NCI-H2171 (cell line): ENCODE data around the gene SERINC2.

Source experiments
- DNase-seq: peaks from one replicate; lab custom pipeline; 2025; lab: John Stamatoyannopoulos, UW

The SERINC2 gene

DNA sequence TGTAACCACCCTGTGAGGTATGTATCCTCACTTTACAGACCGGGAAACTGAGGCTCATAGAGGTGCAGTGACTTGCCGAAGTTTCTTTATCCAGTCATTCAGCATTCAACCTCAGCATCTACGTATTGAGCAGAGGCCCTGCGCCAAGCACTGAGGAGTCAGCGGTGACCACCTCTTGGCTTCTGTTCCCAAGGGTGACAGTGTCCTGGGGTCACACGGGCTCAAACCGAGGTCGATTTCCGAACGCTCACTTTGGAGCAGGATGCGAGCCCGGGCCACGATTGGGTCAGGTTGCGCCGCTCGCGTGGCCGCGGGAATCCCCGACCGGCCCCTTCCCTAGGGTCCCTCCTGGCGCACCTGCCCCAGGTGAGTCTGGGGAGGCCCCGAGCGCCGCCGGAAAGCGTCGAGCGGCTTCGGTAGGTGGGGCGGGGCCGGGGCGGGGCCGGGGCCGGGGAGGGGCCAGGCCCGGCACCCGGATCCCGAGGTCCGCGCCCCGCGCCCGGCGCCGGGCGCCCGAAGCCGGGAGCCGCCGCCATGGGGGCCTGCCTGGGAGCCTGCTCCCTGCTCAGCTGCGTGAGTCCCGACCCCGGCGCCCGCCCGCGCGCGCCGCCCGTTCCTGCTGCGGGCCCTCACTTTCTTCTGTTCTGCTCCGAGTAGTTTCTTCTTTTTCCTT, at the start of gene SERINC2:
Gene SERINC2 (plus strand): TSS at position 482 of the 673 bp plus-strand sequence. CDS start 53 bp downstream, at position 535.
- peak; percentile 75 for DNase-seq

DNA sequence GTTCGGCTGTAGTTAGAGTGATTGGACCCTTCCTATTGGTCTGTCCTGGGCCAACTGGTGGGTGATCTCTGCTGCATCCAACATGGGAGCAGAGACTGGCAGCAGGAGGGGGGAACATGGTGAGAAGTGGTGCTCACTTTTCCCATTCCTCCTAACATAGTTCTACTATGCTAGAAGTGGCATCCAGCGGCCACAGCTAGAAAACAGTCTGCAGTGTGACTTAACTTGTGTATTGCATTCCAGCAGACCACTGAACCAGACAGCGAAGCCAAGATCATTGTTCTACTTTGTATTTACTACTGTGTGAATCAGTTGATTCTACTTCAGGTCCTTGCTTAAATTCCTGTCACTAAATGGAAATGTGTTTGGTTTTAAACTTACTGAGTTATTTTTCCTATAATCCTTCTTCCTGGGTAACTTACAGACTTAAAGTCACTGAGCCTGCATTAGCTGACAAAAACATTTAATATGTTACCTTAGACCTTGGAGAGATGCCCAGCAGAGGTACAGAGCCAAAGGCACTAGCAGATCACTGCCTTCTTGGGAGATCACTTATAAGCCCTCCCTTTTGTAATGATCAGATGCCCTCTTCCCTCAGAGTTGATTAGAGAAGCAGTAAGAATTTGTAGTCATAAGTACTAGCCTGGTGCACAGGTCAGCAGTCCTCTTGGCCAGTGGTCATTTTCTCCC, 48.3 kb upstream of the SERINC2 start:
- no peak for DNase-seq

DNA sequence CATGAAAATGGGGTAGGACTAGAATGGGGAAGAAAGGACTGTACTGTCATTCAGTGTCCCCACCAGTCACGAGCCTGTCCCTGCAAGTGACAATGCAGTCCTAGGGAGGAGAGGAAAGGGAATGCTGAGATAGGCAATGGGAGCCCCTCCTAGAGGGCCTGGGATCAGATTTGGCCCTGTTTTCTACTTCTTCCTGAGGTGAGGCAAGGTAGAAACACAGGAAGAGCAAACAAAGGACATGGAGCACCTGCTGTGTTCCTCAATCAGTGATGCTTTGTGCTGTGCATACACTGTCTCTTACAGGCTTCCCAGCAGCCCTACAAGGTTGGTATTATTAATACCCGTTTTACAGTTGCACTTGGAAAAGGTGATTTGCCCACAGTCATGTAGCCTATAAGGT, 46.2 kb upstream of the SERINC2 start:
- DNase-seq = no peak

DNA sequence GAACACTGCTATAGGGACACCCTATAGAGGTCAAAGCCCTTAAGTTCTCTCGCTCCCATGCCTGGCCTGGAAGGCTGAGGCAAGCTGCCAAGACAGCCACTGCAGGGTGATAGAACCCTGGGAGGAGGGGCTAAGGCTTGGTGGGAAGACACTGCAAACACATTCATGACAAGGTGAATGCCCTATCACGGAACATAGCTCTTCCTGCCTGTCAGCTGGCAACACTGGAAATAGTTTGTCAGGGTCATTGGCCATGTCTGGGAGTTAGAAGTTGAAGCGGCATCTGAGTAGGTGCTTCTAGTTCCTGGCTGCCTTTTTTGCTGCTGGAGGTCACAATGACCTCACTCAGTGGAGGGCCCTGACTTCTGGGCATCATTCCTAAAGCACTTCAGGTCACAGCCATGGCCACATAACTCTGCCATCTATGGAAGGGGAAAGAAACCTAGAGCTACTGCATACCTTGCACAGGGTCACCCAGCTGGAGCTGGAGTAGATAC, 44.4 kb upstream of the SERINC2 start:
- no peak for DNase-seq

DNA sequence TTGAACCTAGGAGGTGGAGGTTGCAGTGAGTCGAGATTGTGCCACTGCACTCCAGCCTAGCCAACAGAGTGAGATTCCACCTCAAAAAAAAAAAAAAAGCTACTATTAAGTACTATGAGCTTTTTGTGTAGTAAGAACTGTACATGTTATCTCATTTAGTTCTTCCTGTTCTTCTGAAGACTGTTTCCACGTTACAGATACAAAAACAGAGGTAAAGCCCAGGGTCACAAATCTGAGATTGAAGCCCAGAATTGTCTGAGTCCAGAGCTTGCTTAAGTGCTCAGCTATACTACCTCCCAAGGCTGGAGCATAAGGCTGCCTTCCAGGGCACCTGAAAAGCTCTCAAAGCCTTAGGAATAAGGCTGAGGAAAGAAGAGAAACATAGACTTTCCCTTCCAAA, 43.0 kb upstream of the SERINC2 start:
- DNase-seq = no peak

DNA sequence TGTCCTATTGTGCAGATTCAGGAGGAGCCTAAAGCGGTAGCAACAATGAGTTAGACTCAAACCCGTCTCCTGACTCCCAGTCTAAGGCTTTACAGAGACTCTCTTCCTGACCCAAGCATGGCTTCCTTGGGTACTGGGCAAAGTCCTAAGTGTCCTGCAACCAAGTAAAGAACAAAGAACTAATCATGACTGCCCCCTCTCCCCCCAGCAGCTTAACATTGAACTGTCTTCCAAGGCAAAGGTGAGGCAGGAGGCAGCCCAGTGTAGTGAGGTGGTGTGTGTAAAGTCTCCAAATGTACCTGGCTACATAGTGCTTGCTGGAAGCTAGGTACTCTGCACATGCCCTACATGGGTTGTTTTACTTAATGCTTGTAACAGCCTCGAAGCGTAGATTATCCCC, 42.4 kb upstream of the SERINC2 start:
- DNase-seq = no peak

DNA sequence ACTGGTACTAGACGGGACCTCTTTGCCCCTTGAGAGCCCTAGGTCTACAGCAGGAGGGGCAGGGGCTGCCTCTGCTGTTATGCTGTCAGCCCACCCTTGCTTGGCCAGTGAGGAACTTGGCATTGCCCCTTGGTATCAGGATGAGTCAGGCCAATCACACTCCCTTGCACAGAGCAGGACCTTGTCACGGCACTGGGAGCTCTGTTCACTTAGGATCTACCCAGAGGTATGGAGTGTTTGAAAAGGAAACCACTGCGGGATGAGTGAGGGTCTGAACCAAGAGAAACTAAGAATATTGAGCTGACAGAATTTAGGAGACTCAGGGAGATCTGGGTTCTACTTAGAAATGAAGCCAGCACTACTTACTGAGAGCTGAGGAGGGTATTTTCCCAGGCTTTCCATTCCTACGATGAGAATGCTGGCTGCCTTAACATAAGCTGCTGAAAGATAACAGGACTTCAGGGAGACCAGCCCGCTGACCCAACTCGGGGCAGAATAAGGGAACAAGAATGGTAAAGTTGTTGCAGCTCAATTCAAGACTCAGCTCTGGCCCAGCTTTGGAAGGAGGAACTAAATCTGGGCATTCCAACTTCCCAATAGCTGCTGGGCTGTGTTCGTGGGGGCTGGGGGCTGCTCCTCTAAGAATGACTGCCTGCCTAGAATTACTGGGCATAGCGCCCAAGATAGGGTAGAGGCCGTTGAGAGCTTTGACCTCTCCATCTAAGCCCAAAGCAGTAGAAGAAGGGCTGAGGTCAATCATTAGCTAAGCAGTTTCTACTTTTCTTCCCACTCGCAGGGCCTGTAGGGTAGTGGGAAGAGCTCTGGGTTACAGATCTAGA, 41.7 kb upstream of the SERINC2 start:
- no peak for DNase-seq

DNA sequence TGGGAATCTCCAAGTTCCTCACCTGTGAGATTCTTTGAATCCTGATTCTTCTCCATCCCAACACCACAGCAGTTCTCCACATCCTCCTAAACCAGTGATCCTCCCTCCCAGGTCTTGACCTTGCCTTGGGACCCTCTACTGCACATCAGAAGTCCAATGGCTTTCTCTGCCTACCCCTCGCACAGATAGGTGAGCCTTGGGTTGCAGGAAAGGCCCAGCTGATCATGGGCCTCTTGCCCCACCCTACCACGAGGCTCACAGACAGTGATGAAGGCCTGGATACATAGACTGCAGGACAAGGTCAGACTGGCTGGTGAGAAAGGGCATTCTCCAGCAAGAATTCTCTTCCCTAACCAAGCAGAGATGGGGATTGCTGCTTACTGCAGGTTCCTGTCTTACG, 41.0 kb upstream of the SERINC2 start:
- DNase-seq = no peak

DNA sequence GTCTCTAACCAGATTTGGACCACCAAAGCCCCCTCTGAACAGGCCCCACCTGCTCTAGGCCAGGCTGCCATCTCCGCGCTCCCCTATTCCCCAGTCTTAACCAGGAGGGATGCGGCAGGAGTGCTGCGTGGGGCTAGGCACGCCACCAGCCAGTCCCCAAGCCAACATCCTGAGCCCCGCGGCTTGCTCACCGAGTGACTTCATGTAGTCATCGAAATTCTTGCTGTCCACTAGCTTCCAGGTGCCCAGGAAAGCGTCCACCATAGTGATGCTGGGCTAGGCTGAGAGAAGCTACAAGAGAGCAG, 40.3 kb upstream of the SERINC2 start:
- no peak for DNase-seq

DNA sequence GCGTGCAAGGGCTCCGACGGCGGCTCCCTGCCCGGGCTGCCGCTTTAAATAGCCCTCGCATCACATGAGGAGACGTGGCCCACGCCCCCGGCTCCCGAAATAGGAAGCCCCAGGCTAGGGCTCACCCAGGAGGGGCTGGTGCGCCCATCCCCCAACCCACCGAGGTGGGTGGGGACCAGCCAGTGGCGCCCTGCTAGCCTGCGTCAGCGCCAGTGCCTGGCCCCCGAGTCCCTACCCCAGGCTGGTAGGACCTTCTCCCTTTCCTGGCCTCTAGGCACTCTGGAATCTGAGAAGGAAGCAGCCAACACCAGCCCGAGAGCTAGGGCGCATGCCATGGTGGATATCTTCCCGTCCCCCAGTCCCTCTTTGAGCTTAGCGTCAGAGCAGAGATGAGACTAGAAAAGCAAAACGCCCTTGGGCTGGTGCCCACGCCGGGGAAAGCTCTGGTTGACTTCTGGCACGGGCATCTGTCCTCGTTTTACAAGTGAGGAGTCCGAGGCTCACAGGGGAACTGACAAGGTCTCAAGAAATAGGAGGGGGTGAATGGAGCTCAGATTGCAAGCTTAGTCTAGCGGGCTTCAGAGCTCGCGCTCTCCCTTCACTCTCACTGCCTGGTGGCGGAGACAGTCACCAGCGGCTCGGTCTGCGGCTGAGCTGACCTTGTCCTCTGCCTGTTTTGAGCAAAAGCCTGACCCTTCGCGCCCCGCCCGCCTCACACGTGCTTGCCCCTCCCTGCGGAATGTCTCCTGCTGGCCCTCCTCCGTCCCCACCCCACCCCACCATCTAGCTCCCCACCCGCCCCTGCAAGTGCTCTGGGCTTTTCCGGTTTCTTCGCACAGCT, 39.7 kb upstream of the SERINC2 start, which contains the start of gene FABP3:
Gene FABP3 (minus strand): TSS at position 21 of the 841 bp plus-strand sequence. CDS start 62 bp downstream, outside the sequence.
- DNase-seq = peak; percentile 55

DNA sequence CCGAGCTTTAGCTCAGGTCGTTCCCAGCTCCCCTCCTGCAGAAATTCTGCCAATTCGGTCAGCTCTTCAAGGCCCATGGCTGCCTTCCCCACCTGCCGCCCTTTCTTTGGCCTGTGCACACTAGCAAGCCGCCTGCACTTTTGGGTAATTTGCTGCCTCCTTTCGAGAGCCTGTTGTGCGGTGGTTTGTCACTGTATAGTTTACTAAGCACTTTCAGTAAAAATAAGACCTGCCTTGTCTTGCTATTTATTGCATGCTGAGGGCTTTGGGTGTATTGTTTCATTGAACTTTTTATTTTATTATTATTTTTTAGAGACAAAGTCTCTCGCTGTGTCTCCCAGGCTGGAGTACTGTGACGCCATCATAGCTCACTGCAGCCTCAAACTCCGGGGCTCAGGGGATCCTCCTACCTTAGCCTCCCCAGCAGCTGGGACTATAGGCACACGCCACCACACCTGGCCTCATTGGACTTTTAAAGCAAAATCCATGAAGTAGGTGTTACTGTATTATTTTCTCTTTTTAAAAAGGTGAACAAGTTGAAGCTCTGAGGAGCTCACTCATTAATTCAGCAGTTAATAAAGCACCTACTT, 39.0 kb upstream of the SERINC2 start:
- DNase-seq = no peak

DNA sequence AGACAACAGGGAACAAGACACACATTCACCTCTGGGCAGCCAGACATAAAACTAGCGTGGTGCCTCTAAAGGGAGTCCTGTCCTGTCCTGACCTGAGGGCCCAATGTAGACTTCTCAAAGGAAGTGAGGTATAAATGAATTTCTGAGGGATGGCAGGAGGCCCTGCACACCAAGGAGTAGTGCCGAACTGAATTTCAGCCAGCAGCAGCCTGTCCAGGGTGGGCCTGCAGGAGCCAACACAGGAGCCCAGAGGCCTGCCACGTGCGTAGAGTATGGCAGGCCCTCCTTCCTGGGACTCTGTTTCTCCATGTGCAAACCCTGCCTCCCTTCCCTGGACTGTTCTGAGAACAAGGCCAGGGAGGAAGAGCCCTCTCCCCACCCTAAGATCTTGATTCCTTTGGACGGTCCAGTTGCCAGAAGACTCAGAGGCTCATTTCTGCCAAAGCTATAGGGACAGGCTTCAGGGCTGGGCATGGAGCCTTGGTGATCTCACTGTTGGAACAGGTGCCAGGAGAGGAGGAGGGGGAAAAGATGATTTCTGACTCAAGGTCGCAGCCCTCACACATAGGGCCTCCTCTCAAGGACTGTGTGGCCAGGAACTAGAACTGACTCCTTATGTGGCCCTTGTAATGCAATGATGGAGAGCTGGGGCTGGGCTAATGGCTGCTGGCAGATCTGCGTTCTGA, 38.4 kb upstream of the SERINC2 start:
- no peak for DNase-seq

DNA sequence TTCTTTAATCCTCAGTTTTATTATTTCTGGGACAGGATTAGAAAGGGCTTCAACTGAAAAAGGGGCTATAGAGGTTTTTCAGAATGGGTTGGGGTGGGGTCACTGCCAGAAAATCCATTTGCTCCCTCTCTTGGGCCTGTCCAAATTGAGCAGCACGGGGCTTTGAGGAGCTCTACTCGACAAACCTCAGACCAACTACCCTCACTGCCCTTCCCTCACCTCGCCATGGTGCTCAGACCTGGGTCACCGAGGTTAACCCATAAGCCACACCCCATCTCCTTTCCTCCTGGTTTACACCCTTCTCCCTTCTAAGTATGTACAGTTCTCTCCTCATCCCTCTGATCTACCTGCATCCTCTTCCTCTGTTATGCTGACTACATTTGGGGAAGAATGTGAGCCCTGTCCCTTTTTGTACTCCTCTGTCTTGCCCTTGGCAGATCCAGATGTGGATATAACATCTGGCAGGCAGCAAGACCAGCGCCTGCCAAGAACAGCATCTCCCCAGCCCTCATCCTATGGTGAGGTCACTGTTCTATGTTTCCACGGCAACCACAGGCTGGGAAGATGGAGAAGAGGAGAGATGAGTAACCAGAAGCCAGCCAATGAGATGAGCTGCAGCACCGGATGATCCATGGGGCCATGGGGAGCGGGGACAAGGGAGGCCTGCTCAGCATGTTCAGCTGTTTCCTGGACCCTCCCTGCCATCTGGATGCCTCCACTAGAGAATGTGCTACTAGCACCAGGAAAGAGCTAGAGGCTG, 36.5 kb upstream of the SERINC2 start:
- peak; percentile 95 for DNase-seq

DNA sequence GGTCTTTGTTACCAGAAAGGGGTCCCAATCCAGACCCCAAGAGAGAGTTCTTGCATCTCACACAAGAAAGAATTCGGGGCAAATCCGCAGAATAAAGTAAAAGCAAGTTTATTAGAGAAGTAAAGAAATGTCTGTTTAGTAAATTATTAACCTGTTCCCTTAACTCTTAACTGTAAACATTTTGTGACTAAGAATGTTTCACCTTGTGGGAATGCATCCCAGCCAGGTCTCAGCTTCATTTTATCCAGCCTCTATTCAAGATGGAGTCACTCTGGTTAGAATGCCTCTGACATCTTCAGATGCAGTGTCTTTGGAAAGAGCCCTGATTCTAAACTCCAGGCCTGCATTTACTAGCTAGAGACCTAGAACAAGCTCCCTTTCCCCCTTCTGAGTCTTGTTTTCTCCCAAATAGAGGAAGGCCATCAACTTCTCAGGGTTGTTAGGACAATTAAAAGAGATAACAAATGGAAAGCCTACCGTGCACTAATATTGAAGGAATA, 35.6 kb upstream of the SERINC2 start:
- no peak for DNase-seq

DNA sequence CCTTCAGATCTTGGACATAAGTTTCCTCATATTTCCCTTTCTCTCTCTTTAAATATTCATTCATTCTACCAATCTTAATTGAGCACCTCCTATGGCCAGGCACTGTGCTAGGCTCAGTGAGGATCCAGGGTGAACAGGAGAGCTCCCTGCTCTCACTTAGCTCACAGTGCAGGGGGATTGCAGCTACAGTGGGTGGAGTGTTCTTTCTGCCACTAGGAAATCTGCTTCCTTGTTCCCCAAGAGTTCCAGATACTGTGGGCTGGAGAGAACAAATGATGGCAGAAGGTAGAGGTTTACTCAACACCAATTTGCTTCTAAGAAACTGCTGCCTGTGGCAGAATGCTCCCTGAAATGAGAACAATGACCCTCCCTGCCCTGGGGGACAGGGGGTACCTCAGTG, 35.0 kb upstream of the SERINC2 start:
- no peak for DNase-seq

DNA sequence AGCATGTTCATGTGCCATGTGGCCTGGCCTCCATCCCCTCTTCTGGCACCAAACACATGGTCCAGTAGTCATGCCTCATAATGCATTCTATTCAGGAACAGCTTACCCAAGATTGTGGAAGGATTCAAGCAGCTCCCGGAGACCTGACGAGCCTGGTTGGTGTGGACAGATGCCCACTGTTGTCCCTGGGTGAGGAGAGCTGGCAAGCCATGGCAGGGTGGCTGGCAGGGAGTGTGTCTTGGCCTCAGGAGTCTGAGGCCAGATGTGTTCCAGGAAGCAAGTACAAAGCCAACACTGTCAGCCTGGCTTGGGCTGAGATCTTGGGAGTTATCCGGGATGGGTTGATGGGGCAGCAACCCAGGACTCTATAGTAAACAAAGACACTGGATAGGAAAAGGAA, 32.8 kb upstream of the SERINC2 start:
- DNase-seq = no peak

DNA sequence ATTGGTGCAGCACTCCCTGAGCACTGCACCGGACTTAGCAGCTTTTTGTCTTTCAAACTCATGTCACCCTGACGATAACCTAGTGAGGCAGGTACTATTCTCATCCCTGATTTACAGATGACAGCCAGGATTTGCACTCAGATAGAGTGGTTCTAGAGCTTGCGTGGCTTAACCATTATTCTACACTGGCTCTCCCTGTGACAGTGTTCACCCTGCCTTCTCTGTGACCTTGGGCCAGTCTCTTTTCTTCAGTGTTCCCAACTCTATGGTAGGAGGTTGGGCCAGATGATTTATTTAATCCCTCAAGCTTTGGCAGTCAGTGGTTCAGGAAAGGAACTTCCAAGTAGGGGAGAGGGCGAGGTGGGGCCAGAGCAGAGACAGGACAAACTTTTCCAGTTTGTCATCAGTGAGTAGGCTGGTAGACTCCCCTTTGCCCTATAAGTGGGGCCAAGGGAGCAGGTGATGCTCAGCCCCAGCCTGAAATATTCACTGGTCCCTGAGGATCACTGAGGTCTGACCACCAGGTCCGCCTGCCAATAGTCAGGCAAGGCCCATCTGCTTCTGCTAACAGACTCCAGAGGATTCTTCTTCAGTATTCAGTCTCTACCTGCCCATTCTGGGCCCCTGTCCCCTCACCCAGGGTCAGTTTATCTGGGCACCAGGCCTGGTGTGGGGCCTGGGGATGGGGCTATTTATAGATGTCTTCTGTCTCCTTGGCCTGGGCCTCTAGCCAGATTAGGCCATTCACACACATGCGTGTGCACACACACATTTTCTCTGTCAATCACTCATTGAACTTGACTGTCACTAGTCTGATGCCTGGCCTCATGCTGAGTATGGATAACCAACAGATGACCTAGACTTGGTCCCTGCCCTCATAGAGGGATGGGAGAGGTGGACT, 31.4 kb upstream of the SERINC2 start:
- no peak for DNase-seq

DNA sequence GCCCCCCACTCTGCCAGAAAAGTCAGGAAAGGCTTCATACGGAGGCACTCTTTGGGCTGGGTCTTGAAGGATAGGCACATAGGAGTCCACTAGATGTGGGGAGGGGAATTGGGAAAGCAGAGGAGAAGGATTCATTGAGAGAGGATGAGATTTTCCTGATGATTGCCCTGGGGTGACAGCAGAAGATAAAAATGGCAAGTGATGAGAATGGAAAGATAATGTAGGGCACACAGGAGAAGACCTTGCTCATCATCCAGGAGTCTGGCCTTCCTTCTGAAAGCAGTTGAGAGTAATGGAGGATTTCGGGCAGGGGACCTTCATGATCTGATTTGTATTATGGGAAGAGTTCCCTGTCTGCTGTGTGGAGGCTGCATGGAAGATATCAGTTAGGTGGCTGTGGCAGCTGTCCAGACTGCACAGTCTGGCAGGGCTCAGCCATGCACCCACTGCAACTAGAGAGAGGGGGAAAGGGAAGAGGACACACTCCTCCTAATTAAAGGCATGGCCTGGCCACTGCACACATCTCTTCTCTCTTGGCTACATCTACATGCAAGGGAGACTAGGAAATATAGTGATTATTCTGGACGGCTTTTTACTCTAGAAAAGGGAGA, 30.5 kb upstream of the SERINC2 start:
- peak; percentile 16 for DNase-seq
